NAMALWA (cell line): Measurements from ENCODE around the gene LARP4B.

Experiments used
- DNase-seq: peaks from one replicate; pipeline ENCODE4 v3.0.0-alpha.2; 2015; ENCODE audit warnings: low spot score

LARP4B gene

GRCh38 chr10:807163-807957 is 124.1 kb downstream of the LARP4B start:
- DNase-seq: no peak

- DNase-seq: no peak
Observed at GRCh38 chr10:806451-807162, 124.9 kb downstream of the LARP4B start.

- DNase-seq: no peak
Observed at GRCh38 chr10:805620-806305, 125.7 kb downstream of the LARP4B start.

- no peak for DNase-seq
Observed at GRCh38 chr10:804787-805619, 126.5 kb downstream of the LARP4B start.

- DNase-seq: no peak
Observed at GRCh38 chr10:804191-804781, 127.2 kb downstream of the LARP4B start.

- no peak for DNase-seq
Observed at GRCh38 chr10:803041-803741, 128.3 kb downstream of the LARP4B start.

GRCh38 chr10:802506-802905 is 129.0 kb downstream of the LARP4B start:
- no peak for DNase-seq

GRCh38 chr10:797179-797578 is 134.3 kb downstream of the LARP4B start:
- no peak for DNase-seq

- no peak for DNase-seq
Observed at GRCh38 chr10:796233-796632, 135.3 kb downstream of the LARP4B start.

GRCh38 chr10:794382-794956 is 137.0 kb downstream of the LARP4B start:
- peak; percentile 37 for DNase-seq

- no peak for DNase-seq
Observed at GRCh38 chr10:792792-793100, 138.8 kb downstream of the LARP4B start.

GRCh38 chr10:792083-792791 is 139.3 kb downstream of the LARP4B start:
- no peak for DNase-seq

GRCh38 chr10:791639-792038 is 139.9 kb downstream of the LARP4B start:
- DNase-seq: no peak

GRCh38 chr10:790821-791551 is 140.5 kb downstream of the LARP4B start:
- DNase-seq: no peak

GRCh38 chr10:789831-790701 is 141.4 kb downstream of the LARP4B start:
- DNase-seq: no peak

GRCh38 chr10:788796-789748 is 142.4 kb downstream of the LARP4B start:
- no peak for DNase-seq

GRCh38 chr10:787933-788651 is 143.4 kb downstream of the LARP4B start:
- DNase-seq: no peak
